SK-N-SH (cell line): ENCODE measurements around the gene GABRE.

Experiments used
- EP300 ChIP-seq, 2 experiments: IDR thresholded peaks; 2 replicates each; pipeline versions ENCODE4 v1.4.0 to v1.6.1; 2012; ENCODE audit warnings: borderline replicate concordance in 1 of 2, low read depth in 1 of 2, low read length in 1 of 2
- FOXJ3 ChIP-seq: sonication (generic); formaldehyde crosslinking; IDR thresholded peaks from 2 replicates; pipeline ENCODE4 v1.5.1; 2020; ENCODE audit warnings: mild to moderate bottlenecking, missing genetic modification reagents
- MXI1 ChIP-seq: IDR thresholded peaks from 2 replicates; pipeline ENCODE4 v1.6.1; 2012; ENCODE audit warnings: mild to moderate bottlenecking, low read depth, low read length, improper control_type of control experiment
- NFIC ChIP-seq: IDR thresholded peaks from 2 replicates; pipeline ENCODE4 v1.4.0; 2012; ENCODE audit warnings: borderline replicate concordance
- NRF1 ChIP-seq: IDR thresholded peaks from 2 replicates; pipeline ENCODE4 v1.6.1; 2012; ENCODE audit warnings: low read depth, mild to moderate bottlenecking, low read length
- POLR2AphosphoS5 ChIP-seq: IDR thresholded peaks from 2 replicates; pipeline ENCODE4 v1.6.1; 2012; ENCODE audit warnings: low read depth, low read length
- SIN3A ChIP-seq: IDR thresholded peaks from 2 replicates; pipeline ENCODE4 v1.6.1; 2012; ENCODE audit warnings: low read depth, mild to moderate bottlenecking, low read length, moderate library complexity, borderline replicate concordance
- TAF1 ChIP-seq: IDR thresholded peaks from 2 replicates; pipeline ENCODE4 v1.6.1; 2012; ENCODE audit warnings: low read depth, mild to moderate bottlenecking, low read length, moderate library complexity, borderline replicate concordance
- TCF12 ChIP-seq: IDR thresholded peaks from 2 replicates; pipeline ENCODE4 v1.4.0; 2012
- YY1 ChIP-seq: IDR thresholded peaks from 2 replicates; pipeline ENCODE4 v1.4.0; 2012; ENCODE audit warnings: low read depth, mild to moderate bottlenecking
- TF ChIP-seq, protein P1 (sequence below): fragments of 200-600 bp; sonication (generic); IDR thresholded peaks from 2 replicates; pipeline ENCODE4 v1.6.1; 2017; ENCODE audit warnings: antibody characterized with exemption, mild to moderate bottlenecking, moderate library complexity
- TF ChIP-seq, protein P2 (sequence below): fragments of 150-350 bp; IDR thresholded peaks from 2 replicates; pipeline ENCODE4 v1.6.1; 2017; ENCODE audit warnings: antibody characterized with exemption, low read length, low read depth, borderline replicate concordance
- TF ChIP-seq, protein P3 (sequence below): IDR thresholded peaks from 2 replicates; pipeline ENCODE4 v1.6.1; 2012; ENCODE audit warnings: mild to moderate bottlenecking, low read depth, low read length, moderate library complexity
- TF ChIP-seq, protein P4 (sequence below): IDR thresholded peaks from 2 replicates; pipeline ENCODE4 v1.4.0; 2012; ENCODE audit warnings: low read depth

DNA sequence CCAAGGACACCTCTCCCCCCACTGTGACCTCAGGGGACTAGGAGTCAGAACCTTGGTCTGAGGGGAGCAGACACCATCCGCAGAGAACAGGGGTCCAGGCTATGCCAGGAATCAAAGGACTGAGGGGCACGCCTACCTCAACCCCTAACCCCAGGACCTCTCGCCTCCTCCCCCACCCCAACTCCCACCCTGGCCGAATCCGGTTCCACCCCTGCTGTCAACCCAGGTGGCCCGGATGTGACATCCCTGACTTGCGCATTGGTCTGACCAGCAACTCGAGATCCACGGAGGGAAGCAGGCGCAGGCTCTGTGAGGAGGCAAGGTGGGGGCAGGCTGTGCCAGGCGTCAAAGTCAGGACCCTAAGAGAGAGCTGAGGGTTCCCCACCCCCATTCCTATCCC lies 62.3 kb downstream of the GABRE start:
- no peak for TF ChIP-seq NRF1
- TF ChIP-seq, protein P1, sequence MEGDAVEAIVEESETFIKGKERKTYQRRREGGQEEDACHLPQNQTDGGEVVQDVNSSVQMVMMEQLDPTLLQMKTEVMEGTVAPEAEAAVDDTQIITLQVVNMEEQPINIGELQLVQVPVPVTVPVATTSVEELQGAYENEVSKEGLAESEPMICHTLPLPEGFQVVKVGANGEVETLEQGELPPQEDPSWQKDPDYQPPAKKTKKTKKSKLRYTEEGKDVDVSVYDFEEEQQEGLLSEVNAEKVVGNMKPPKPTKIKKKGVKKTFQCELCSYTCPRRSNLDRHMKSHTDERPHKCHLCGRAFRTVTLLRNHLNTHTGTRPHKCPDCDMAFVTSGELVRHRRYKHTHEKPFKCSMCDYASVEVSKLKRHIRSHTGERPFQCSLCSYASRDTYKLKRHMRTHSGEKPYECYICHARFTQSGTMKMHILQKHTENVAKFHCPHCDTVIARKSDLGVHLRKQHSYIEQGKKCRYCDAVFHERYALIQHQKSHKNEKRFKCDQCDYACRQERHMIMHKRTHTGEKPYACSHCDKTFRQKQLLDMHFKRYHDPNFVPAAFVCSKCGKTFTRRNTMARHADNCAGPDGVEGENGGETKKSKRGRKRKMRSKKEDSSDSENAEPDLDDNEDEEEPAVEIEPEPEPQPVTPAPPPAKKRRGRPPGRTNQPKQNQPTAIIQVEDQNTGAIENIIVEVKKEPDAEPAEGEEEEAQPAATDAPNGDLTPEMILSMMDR = no peak
- no peak for TF ChIP-seq TAF1
- TF ChIP-seq, protein P2, sequence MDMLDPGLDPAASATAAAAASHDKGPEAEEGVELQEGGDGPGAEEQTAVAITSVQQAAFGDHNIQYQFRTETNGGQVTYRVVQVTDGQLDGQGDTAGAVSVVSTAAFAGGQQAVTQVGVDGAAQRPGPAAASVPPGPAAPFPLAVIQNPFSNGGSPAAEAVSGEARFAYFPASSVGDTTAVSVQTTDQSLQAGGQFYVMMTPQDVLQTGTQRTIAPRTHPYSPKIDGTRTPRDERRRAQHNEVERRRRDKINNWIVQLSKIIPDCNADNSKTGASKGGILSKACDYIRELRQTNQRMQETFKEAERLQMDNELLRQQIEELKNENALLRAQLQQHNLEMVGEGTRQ = no peak
- TF ChIP-seq, protein P3, sequence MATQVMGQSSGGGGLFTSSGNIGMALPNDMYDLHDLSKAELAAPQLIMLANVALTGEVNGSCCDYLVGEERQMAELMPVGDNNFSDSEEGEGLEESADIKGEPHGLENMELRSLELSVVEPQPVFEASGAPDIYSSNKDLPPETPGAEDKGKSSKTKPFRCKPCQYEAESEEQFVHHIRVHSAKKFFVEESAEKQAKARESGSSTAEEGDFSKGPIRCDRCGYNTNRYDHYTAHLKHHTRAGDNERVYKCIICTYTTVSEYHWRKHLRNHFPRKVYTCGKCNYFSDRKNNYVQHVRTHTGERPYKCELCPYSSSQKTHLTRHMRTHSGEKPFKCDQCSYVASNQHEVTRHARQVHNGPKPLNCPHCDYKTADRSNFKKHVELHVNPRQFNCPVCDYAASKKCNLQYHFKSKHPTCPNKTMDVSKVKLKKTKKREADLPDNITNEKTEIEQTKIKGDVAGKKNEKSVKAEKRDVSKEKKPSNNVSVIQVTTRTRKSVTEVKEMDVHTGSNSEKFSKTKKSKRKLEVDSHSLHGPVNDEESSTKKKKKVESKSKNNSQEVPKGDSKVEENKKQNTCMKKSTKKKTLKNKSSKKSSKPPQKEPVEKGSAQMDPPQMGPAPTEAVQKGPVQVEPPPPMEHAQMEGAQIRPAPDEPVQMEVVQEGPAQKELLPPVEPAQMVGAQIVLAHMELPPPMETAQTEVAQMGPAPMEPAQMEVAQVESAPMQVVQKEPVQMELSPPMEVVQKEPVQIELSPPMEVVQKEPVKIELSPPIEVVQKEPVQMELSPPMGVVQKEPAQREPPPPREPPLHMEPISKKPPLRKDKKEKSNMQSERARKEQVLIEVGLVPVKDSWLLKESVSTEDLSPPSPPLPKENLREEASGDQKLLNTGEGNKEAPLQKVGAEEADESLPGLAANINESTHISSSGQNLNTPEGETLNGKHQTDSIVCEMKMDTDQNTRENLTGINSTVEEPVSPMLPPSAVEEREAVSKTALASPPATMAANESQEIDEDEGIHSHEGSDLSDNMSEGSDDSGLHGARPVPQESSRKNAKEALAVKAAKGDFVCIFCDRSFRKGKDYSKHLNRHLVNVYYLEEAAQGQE = no peak
- no peak for TF ChIP-seq POLR2AphosphoS5
- no peak for TF ChIP-seq SIN3A
- TF ChIP-seq, protein P4, sequence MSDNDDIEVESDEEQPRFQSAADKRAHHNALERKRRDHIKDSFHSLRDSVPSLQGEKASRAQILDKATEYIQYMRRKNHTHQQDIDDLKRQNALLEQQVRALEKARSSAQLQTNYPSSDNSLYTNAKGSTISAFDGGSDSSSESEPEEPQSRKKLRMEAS = no peak
- no peak for TF ChIP-seq TCF12
- no peak for TF ChIP-seq YY1
- TF ChIP-seq NFIC = no peak
- TF ChIP-seq FOXJ3 (CRISPR knock-in tag) = no peak
- TF ChIP-seq MXI1 = no peak
- no peak for TF ChIP-seq EP300 (IDR thresholded peaks at IDR 0.05; ENCODE audit: borderline replicate concordance in 1 of 2, low read depth in 1 of 2, low read length in 1 of 2)
